ENCODE measurements around the gene PLEKHA5.

- no peak for TF ChIP-seq RAD21 (IDR thresholded peaks at IDR 0.05; ENCODE audit: low read length)
- TF ChIP-seq CTCF (IDR thresholded peaks at IDR 0.05): no peak
Measured at GRCh38 chr12:19153396-19153795, 23.9 kb downstream of the PLEKHA5 start.
